Astrocyte (in vitro differentiated cells and primary cell): ENCODE results near the gene GNG2. TPM values are rescaled to one million over a fixed set of nuclear protein-coding genes. Genes with fewer than 3 reads are reported as not detected.

Experiments
- DNase-seq: peaks from one replicate; pipeline ENCODE4 v3.0.0-alpha.2; 2010; ENCODE audit warnings: low read depth
- FAIRE-seq: peaks from 2 replicates; lab custom pipeline; 2011; peaks lifted over from hg19 to GRCh38; lab: Jason Lieb, UNC
- H2AFZ ChIP-seq: 2 replicates; pipeline ENCODE4 v1.6.0; 2012; ENCODE audit warnings: low read depth, low read length, inconsistent platforms
- H3K27ac ChIP-seq: 2 replicates; pipeline ENCODE4 v1.5.1; 2011; ENCODE audit warnings: low read depth, low read length, inconsistent platforms
- H3K27me3 ChIP-seq: 2 replicates; pipeline ENCODE4 v1.6.0; 2011; ENCODE audit warnings: low read length, inconsistent platforms; ENCODE audit not compliant: insufficient read depth
- H3K36me3 ChIP-seq: 2 replicates; pipeline ENCODE4 v1.5.1; 2011; ENCODE audit warnings: low read length, inconsistent platforms; ENCODE audit not compliant: insufficient read depth
- H3K4me1 ChIP-seq: 2 replicates; pipeline ENCODE4 v1.5.1; 2011; ENCODE audit warnings: low read length, inconsistent platforms; ENCODE audit not compliant: insufficient read depth
- H3K4me2 ChIP-seq: 2 replicates; pipeline ENCODE4 v1.6.0; 2012; ENCODE audit warnings: low read length, inconsistent platforms
- H3K4me3 ChIP-seq: 2 replicates; pipeline ENCODE4 v1.5.1; 2011; ENCODE audit warnings: low read depth, mild to moderate bottlenecking, low read length, inconsistent platforms; ENCODE audit not compliant: insufficient read depth
- H3K79me2 ChIP-seq: 2 replicates; pipeline ENCODE4 v1.6.0; 2012; ENCODE audit warnings: mild to moderate bottlenecking, low read length, inconsistent platforms; ENCODE audit not compliant: insufficient read depth
- H3K9ac ChIP-seq: 2 replicates; pipeline ENCODE4 v1.6.0; 2012; ENCODE audit warnings: mild to moderate bottlenecking, low read length, inconsistent platforms
- H3K9me3 ChIP-seq: 2 replicates; pipeline ENCODE4 v1.5.1; 2012; ENCODE audit warnings: low read depth, mild to moderate bottlenecking, low read length, inconsistent platforms; ENCODE audit not compliant: insufficient read depth
- H4K20me1 ChIP-seq: 2 replicates; pipeline ENCODE4 v1.6.0; 2012; ENCODE audit warnings: low read length, inconsistent platforms; ENCODE audit not compliant: insufficient read depth
- H3K27ac Mint-ChIP-seq: one replicate; pipeline ENCODE4 v1.8.0; 2021; ENCODE audit warnings: mild to moderate bottlenecking, mixed read lengths; ENCODE audit not compliant: unreplicated experiment
- H3K27me3 Mint-ChIP-seq: one replicate; pipeline ENCODE4 v1.8.0; 2021; ENCODE audit warnings: low read depth, mixed read lengths; ENCODE audit not compliant: unreplicated experiment
- H3K36me3 Mint-ChIP-seq: one replicate; pipeline ENCODE4 v1.8.0; 2021; ENCODE audit warnings: low read depth, mixed read lengths; ENCODE audit not compliant: unreplicated experiment
- H3K4me1 Mint-ChIP-seq: one replicate; pipeline ENCODE4 v1.8.0; 2021; ENCODE audit warnings: low read depth, mixed read lengths; ENCODE audit not compliant: unreplicated experiment
- H3K4me3 Mint-ChIP-seq: one replicate; pipeline ENCODE4 v1.8.0; 2021; ENCODE audit warnings: mild to moderate bottlenecking, moderate library complexity, mixed read lengths; ENCODE audit not compliant: unreplicated experiment
- H3K9me3 Mint-ChIP-seq: one replicate; pipeline ENCODE4 v1.8.0; 2021; ENCODE audit warnings: mild to moderate bottlenecking, mixed read lengths; ENCODE audit not compliant: unreplicated experiment
- EZH2 ChIP-seq: IDR thresholded peaks from 2 replicates; pipeline ENCODE4 v1.6.1; 2012; ENCODE audit warnings: mild to moderate bottlenecking, low read length, inconsistent platforms; ENCODE audit not compliant: insufficient read depth
- total RNA-seq: library from RNA; stranded (reverse); gene quantifications from 2 replicates; pipeline ENCODE4 v1.2.1, GENCODE V29; 2021
- TF ChIP-seq, protein P1 (sequence below): IDR thresholded peaks from 2 replicates; pipeline ENCODE4 v1.5.1; 2011; ENCODE audit warnings: low read depth, mild to moderate bottlenecking, inconsistent platforms, low read length, moderate library complexity; ENCODE audit not compliant: insufficient read depth

Gene GNG2
- total RNA-seq, 1 donor from 2014 or later = 7.3 TPM

DNA sequence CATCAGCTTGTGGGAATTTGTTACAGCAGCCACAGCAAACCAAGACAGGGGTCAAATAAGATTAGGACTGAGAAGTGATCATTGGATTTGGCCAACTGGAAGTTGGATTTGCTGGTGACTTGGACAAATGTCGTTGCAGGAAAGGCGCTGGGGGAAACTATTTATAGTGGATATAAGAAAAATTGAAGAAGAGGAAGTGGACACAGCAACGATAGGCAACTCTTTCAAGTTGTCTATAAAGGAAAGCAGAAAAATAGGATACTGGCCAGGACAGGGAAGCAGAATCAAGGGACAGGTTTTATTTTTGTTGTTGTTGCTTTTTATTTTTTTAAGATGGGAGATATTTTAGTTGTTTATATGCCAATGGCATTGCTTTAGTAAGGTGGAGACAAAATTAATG, 72.8 kb downstream of the GNG2 start:
- Mint-ChIP-seq H3K27ac (no peak overlapping the region), H3K4me3 (no peak overlapping the region), H3K27me3 (peaks cover 2% of the 10 kb centered on the region), H3K36me3 (peaks cover 2% of the 10 kb centered on the region), H3K4me1 (peaks cover 4% of the 10 kb centered on the region), H3K9me3 (no peaks in the 10 kb centered on the region)
- no peaks in the 10 kb centered on the region for H4K20me1 ChIP-seq
- no peaks in the 10 kb centered on the region for H3K9me3 ChIP-seq
- DNase-seq (no peak), FAIRE-seq (no peak)
- peaks cover 9% of the 10 kb centered on the region for H3K4me1 ChIP-seq
- no peak overlapping the region for H3K27ac ChIP-seq
- no peaks in the 10 kb centered on the region for H3K36me3 ChIP-seq
- no peak overlapping the region for H3K4me2 ChIP-seq
- no peaks in the 10 kb centered on the region for H3K79me2 ChIP-seq
- no peak overlapping the region for H3K9ac ChIP-seq
- no peak overlapping the region for H3K4me3 ChIP-seq
- H2AFZ ChIP-seq = no peak overlapping the region
- H3K27me3 ChIP-seq = no peaks in the 10 kb centered on the region
- TF ChIP-seq, protein P1, sequence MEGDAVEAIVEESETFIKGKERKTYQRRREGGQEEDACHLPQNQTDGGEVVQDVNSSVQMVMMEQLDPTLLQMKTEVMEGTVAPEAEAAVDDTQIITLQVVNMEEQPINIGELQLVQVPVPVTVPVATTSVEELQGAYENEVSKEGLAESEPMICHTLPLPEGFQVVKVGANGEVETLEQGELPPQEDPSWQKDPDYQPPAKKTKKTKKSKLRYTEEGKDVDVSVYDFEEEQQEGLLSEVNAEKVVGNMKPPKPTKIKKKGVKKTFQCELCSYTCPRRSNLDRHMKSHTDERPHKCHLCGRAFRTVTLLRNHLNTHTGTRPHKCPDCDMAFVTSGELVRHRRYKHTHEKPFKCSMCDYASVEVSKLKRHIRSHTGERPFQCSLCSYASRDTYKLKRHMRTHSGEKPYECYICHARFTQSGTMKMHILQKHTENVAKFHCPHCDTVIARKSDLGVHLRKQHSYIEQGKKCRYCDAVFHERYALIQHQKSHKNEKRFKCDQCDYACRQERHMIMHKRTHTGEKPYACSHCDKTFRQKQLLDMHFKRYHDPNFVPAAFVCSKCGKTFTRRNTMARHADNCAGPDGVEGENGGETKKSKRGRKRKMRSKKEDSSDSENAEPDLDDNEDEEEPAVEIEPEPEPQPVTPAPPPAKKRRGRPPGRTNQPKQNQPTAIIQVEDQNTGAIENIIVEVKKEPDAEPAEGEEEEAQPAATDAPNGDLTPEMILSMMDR = no peak
- no peak for TF ChIP-seq EZH2

DNA sequence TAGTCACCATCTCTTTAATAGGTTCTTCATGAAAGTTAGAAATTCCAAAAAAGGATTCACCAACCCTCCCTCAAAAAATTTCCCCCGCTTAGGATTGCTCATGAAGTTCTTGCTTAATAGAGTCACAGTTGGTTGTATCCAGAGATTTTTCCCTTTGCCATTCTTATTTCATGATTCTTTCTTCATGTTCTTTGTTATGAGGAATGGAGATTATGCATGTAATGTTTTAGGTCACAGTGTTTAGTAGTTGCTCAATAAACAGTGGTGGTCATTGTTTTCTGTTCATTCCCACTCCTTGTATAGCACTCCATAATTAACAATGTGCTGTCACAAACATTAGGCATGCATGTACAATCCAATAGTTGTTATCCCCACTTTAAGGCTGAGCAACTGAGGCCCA, 77.7 kb downstream of the GNG2 start:
- Histone ChIP-seq H3K4me2 (no peak overlapping the region), H3K4me3 (no peak overlapping the region), H3K79me2 (no peaks in the 10 kb centered on the region), H4K20me1 (no peaks in the 10 kb centered on the region), H3K27ac (no peak overlapping the region), H3K9ac (no peak overlapping the region), H3K9me3 (no peaks in the 10 kb centered on the region), H2AFZ (no peak overlapping the region), H3K36me3 (no peaks in the 10 kb centered on the region), H3K4me1 (no peaks in the 10 kb centered on the region), H3K27me3 (no peaks in the 10 kb centered on the region)
- Mint-ChIP-seq H3K27me3 (no peaks in the 10 kb centered on the region), H3K27ac (no peak overlapping the region), H3K4me3 (no peak overlapping the region), H3K36me3 (no peaks in the 10 kb centered on the region), H3K9me3 (no peaks in the 10 kb centered on the region), H3K4me1 (no peaks in the 10 kb centered on the region)
- DNase-seq (no peak), FAIRE-seq (no peak)
- TF ChIP-seq, protein P1 = no peak
- no peak for TF ChIP-seq EZH2

DNA sequence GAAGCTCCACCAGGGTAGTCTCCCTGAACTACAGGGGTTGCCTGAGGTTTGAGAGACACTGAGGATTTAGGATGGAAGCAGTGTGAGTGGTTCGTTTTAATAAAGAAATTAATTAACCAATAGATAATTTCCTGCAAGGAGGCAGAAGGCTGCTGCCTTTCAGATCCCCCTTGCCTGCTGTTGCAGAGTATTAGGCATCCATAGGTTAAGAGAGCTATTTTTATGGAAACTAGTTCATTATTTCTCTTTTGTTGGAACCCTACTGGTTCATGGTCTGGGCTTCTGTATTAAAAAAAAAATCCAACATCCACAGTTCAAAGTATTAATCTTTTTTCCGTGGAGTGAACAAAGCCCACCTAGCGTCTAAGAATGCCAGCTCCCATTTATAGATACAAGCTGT, 78.4 kb downstream of the GNG2 start:
- H3K27ac ChIP-seq = no peak overlapping the region
- DNase-seq = no peak
- H3K4me2 ChIP-seq = no peak overlapping the region

More for the DNA sequence above, 78.4 kb downstream of the GNG2 start:
- no peaks in the 10 kb centered on the region for H3K27me3 Mint-ChIP-seq
- H3K4me3 ChIP-seq = no peak overlapping the region
- no peaks in the 10 kb centered on the region for H3K9me3 Mint-ChIP-seq
- no peak overlapping the region for H2AFZ ChIP-seq
- H3K4me1 Mint-ChIP-seq = no peaks in the 10 kb centered on the region
- no peaks in the 10 kb centered on the region for H3K36me3 Mint-ChIP-seq
- H3K36me3 ChIP-seq = no peaks in the 10 kb centered on the region
- no peak overlapping the region for H3K9ac ChIP-seq
- FAIRE-seq = no peak
- no peaks in the 10 kb centered on the region for H3K9me3 ChIP-seq
- H3K27me3 ChIP-seq = no peaks in the 10 kb centered on the region
- H3K4me1 ChIP-seq = no peaks in the 10 kb centered on the region
- H3K79me2 ChIP-seq = no peaks in the 10 kb centered on the region
- no peak overlapping the region for H3K27ac Mint-ChIP-seq
- no peak for TF ChIP-seq EZH2
- no peak overlapping the region for H3K4me3 Mint-ChIP-seq
- no peaks in the 10 kb centered on the region for H4K20me1 ChIP-seq
